KG1 (cell line): ENCODE results near the gene RPL7L1.
"Not testable (repeated sequence)": the region's sequence is repeated elsewhere in the genome, so short reads cannot be mapped to it uniquely, and the experiment has no call there.

Source experiments
- DNase-seq: peaks from one replicate; lab custom pipeline; 2025; lab: John Stamatoyannopoulos, UW

RPL7L1 gene

GRCh38 chr6:42879372-42880239 is at the start of gene RPL7L1:
RPL7L1 (plus strand) TSS chr6:42879616; CDS start chr6:42879911, 295 bp downstream.
- DNase-seq, result peak; percentile 94

- no peak for DNase-seq
These were observed 48.2 kb upstream of the RPL7L1 start for GRCh38 chr6:42831237-42831636.

- DNase-seq, result no peak
These were observed 45.4 kb upstream of the RPL7L1 start for GRCh38 chr6:42834056-42834455.

- no peak for DNase-seq
These were observed 37.4 kb upstream of the RPL7L1 start for GRCh38 chr6:42841844-42842584.

- DNase-seq, result no peak
These were observed 34.1 kb upstream of the RPL7L1 start for GRCh38 chr6:42845327-42845694.

- DNase-seq, result no peak
These were observed 32.9 kb upstream of the RPL7L1 start for GRCh38 chr6:42846505-42846904.

GRCh38 chr6:42848700-42849099 is 30.7 kb upstream of the RPL7L1 start:
- no peak for DNase-seq

- no peak for DNase-seq
These were observed 27.8 kb upstream of the RPL7L1 start for GRCh38 chr6:42851599-42851998.

- no peak for DNase-seq
These were observed 19.4 kb upstream of the RPL7L1 start for GRCh38 chr6:42860036-42860435.

GRCh38 chr6:42860481-42860880 is 18.9 kb upstream of the RPL7L1 start:
- DNase-seq, result no peak

GRCh38 chr6:42864602-42865001 is 14.8 kb upstream of the RPL7L1 start:
- DNase-seq, result no peak

GRCh38 chr6:42870145-42870936 is 9.1 kb upstream of the RPL7L1 start:
- no peak for DNase-seq

GRCh38 chr6:42871711-42872110 is 7.7 kb upstream of the RPL7L1 start:
- DNase-seq, result no peak

GRCh38 chr6:42873313-42873712 is 6.1 kb upstream of the RPL7L1 start:
- no peak for DNase-seq

- DNase-seq, result no peak
These were observed 1.7 kb upstream of the RPL7L1 start for GRCh38 chr6:42877695-42878094.

- DNase-seq, result not testable (repeated sequence)
These were observed 913 bp downstream of the RPL7L1 start for GRCh38 chr6:42880240-42880817.

- DNase-seq, result not testable (repeated sequence)
These were observed 1.5 kb downstream of the RPL7L1 start for GRCh38 chr6:42880871-42881270.

- DNase-seq, result no peak
These were observed 6.3 kb downstream of the RPL7L1 start for GRCh38 chr6:42885702-42886101.

GRCh38 chr6:42888201-42888600 is 8.8 kb downstream of the RPL7L1 start:
- DNase-seq, result not testable (repeated sequence)

- DNase-seq, result no peak
These were observed 10.4 kb downstream of the RPL7L1 start for GRCh38 chr6:42889815-42890214.

- DNase-seq, result peak; percentile 74
These were observed 11.1 kb downstream of the RPL7L1 start for GRCh38 chr6:42890311-42891198.
